ENCODE measurements around the gene ARNT2.

ARNT2 gene

DNA sequence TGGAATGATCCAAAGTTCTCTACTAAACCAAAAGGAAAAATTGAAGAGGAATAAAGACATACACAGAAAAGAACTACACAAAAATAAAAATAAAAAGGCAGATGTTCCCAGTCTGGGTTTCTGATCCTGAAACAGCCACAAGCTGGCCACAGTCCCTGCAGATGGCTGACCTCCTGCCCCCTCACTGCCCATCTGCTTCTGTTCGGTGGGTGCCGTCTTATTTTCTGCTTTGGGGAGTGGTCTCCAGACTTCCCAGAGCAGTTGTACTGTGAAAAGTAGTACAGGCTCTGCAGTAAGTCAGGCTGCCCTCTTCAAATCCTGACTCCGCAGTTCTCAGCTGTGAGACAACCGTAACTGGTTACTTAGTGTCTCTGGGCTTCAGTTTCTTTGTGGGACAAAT, 94.5 kb downstream of the ARNT2 start (continued):
- no peak for TF ChIP-seq CSRNP3 (CRISPR knock-in tag; IDR thresholded peaks at IDR 0.05)

DNA sequence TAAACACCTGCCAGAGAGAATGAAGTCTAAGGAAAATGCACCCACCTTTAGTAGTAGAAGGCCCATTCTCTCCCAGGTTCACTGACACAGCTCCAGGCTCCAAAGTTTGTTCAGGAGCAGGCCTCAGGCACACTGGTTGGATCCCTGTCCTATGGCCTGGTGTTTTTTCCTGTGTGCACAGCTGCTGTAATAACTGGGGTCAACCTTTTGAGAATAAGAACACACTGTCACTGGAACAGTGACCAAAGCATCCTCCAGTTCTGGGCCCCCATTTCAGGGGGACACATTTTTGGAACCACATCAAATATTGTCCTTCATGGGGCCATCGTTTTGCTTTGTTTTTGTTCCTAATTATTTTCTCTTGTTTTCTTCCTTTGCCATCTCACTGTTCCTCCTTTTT, 95.8 kb downstream of the ARNT2 start:
- no peak for ATAC-seq
- TF ChIP-seq GLIS3 (CRISPR knock-in tag; IDR thresholded peaks at IDR 0.05) = no peak
- TF ChIP-seq ARNTL (CRISPR knock-in tag; IDR thresholded peaks at IDR 0.05; ENCODE audit: borderline replicate concordance, low read depth) = no peak
- no peak for TF ChIP-seq ISL1 (CRISPR knock-in tag; IDR thresholded peaks at IDR 0.05)
- TF ChIP-seq ZNF565 (CRISPR knock-in tag; conservative IDR thresholded peaks at IDR 0.05; ENCODE audit: low read depth) = no peak
- TF ChIP-seq TSHZ2 (CRISPR knock-in tag; IDR thresholded peaks at IDR 0.05) = no peak
- TF ChIP-seq ZFP3 (CRISPR knock-in tag; IDR thresholded peaks at IDR 0.05) = no peak

DNA sequence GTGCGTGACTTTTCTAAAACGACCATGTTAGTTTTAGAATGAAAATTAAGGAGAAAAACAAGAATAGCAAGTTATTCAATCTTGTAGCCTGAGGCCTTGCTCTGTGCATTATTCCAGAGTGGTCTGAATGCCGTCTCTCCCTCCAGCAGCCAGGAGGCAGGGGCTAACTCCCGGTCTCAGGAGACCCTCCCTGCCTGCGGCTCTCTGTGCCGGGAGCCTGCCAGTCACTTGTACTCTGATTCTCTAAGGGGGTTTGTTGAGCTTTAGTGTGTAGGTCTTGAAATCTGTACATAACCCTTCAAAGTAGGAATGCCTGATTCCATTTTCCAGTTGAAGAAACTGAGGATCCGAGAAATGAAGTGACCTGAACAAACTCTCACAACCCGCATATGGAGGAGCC, 97.3 kb downstream of the ARNT2 start:
- TF ChIP-seq SNAI2 (CRISPR knock-in tag; IDR thresholded peaks at IDR 0.05) (no peak), TSHZ2 (CRISPR knock-in tag; IDR thresholded peaks at IDR 0.05) (no peak), ZNF8 (CRISPR knock-in tag; IDR thresholded peaks at IDR 0.05) (no peak), CSRNP3 (CRISPR knock-in tag; IDR thresholded peaks at IDR 0.05) (no peak), ZFP30 (CRISPR knock-in tag; IDR thresholded peaks at IDR 0.05) (no peak), RARB (CRISPR knock-in tag; IDR thresholded peaks at IDR 0.05) (no peak), GLIS3 (CRISPR knock-in tag; IDR thresholded peaks at IDR 0.05) (no peak)
- no peak for ATAC-seq

- TF ChIP-seq GLIS3 (CRISPR knock-in tag; IDR thresholded peaks at IDR 0.05) (no peak), ARNTL (CRISPR knock-in tag; IDR thresholded peaks at IDR 0.05; ENCODE audit: borderline replicate concordance, low read depth) (no peak), ZNF565 (CRISPR knock-in tag; conservative IDR thresholded peaks at IDR 0.05; ENCODE audit: low read depth) (no peak), ISL1 (CRISPR knock-in tag; IDR thresholded peaks at IDR 0.05) (no peak), TSHZ2 (CRISPR knock-in tag; IDR thresholded peaks at IDR 0.05) (no peak), ZFP3 (CRISPR knock-in tag; IDR thresholded peaks at IDR 0.05) (no peak), TCF4 (CRISPR knock-in tag; IDR thresholded peaks at IDR 0.05; ENCODE audit: borderline replicate concordance) (no peak), CSDC2 (CRISPR knock-in tag; IDR thresholded peaks at IDR 0.05) (no peak), ZC3H10 (CRISPR knock-in tag; IDR thresholded peaks at IDR 0.05) (no peak), RARB (CRISPR knock-in tag; IDR thresholded peaks at IDR 0.05) (no peak)
- ATAC-seq = no peak
Measured at GRCh38 chr15:80502782-80503181, 98.6 kb downstream of the ARNT2 start.
